ENCODE results near the gene SLC2A11.

The SLC2A11 gene

GRCh38 chr22:23822101-23822671 is 35.5 kb upstream of the SLC2A11 start:
- peaks cover 0 to 3% of the 10 kb centered on the region in 2 donors for H3K4me1 ChIP-seq (ENCODE audit: control insufficient read depth in 2 of 2, insufficient read depth in 1 of 2, low read depth in 1 of 2, low read length in 2 of 2)
- H3K18ac ChIP-seq (ENCODE audit: low read length), result no peak overlapping the region
- WGBS, 2 donors (ENCODE audit: extremely low coverage in 2 of 2, insufficient read length in 2 of 2, insufficient replicate concordance in 1 of 2), result no CpG with 5 or more reads among the region's 6 CpGs
- H3K79me1 ChIP-seq (ENCODE audit: low read depth, low read length), result peaks cover 5% of the 10 kb centered on the region
- no peak overlapping the region for H3K4me2 ChIP-seq (ENCODE audit: insufficient read depth, low read length, poor library complexity, severe bottlenecking)
- H2AFZ ChIP-seq (ENCODE audit: low read length), result no peak overlapping the region
- H3K9ac ChIP-seq (ENCODE audit: low read depth, low read length, poor library complexity), result peak overlapping the region; percentile 66
- peaks cover 60 to 98% of the 10 kb centered on the region in 2 donors for H3K36me3 ChIP-seq (replicated peaks in 1 of 2; ENCODE audit: control insufficient read depth in 2 of 2, insufficient read depth in 2 of 2, low read length in 2 of 2)
- no peak overlapping the region for H3K4me3 ChIP-seq (ENCODE audit: low read length in 2 of 2)
- no peaks in the 10 kb centered on the region for H3K9me3 ChIP-seq (replicated peaks in 1 of 2; ENCODE audit: control insufficient read depth in 2 of 2, insufficient read depth in 1 of 2, low read depth in 1 of 2, low read length in 2 of 2)
- no peak overlapping the region for H2BK12ac ChIP-seq (ENCODE audit: low read length)
- H4K8ac ChIP-seq (ENCODE audit: low read depth, low read length), result no peak overlapping the region
- H2BK120ac ChIP-seq (ENCODE audit: low read depth, low read length), result no peak overlapping the region
- H2BK5ac ChIP-seq (ENCODE audit: low read length), result peak overlapping the region; percentile 16
- H2BK15ac ChIP-seq (ENCODE audit: low read length), result no peak overlapping the region
- no peak overlapping the region for H2AK5ac ChIP-seq (ENCODE audit: low read depth, low read length)
- H3K4ac ChIP-seq (ENCODE audit: low read length), result no peak overlapping the region
- H3K27ac ChIP-seq (replicated peaks; ENCODE audit: low read length), result no peak overlapping the region
- H3K23ac ChIP-seq (ENCODE audit: low read depth, low read length, poor library complexity), result no peak overlapping the region
- no peaks in the 10 kb centered on the region for H3K27me3 ChIP-seq (ENCODE audit: control insufficient read depth in 3 of 3, insufficient read depth in 3 of 3, low read depth in 1 of 3, low read length in 3 of 3)
- H3K14ac ChIP-seq (ENCODE audit: low read length), result no peak overlapping the region
- DNase-seq (ENCODE audit: low spot score), result no peak
- no peak overlapping the region for H4K91ac ChIP-seq (ENCODE audit: low read depth, low read length, poor library complexity)

- peaks cover 0 to 2% of the 10 kb centered on the region in 2 donors for H3K9me3 ChIP-seq (replicated peaks in 1 of 2; ENCODE audit: control insufficient read depth in 2 of 2, insufficient read depth in 1 of 2, low read depth in 1 of 2, low read length in 2 of 2)
These were observed 34.3 kb upstream of the SLC2A11 start for GRCh38 chr22:23823331-23823791.

GRCh38 chr22:23824476-23825245 is 33.0 kb upstream of the SLC2A11 start:
- H2AK5ac ChIP-seq (ENCODE audit: low read depth, low read length), result peak overlapping the region; percentile 59
- no peak for DNase-seq (ENCODE audit: low spot score)
- H3K4me1 ChIP-seq (ENCODE audit: control insufficient read depth in 2 of 2, insufficient read depth in 1 of 2, low read depth in 1 of 2, low read length in 2 of 2), result peaks cover 0 to 3% of the 10 kb centered on the region in 2 donors
- H4K8ac ChIP-seq (ENCODE audit: low read depth, low read length), result peak overlapping the region; percentile 93
- no CpG with 5 or more reads among the region's 13 CpGs for WGBS, 2 donors (ENCODE audit: extremely low coverage in 2 of 2, insufficient read length in 2 of 2, insufficient replicate concordance in 1 of 2)
- peak overlapping the region; percentile 39 for H3K9ac ChIP-seq (ENCODE audit: low read depth, low read length, poor library complexity)
- peaks cover 0 to 2% of the 10 kb centered on the region in 2 donors for H3K9me3 ChIP-seq (replicated peaks in 1 of 2; ENCODE audit: control insufficient read depth in 2 of 2, insufficient read depth in 1 of 2, low read depth in 1 of 2, low read length in 2 of 2)
- no peak overlapping the region for H4K91ac ChIP-seq (ENCODE audit: low read depth, low read length, poor library complexity)
- no peak overlapping the region for H3K4ac ChIP-seq (ENCODE audit: low read length)
- H3K27me3 ChIP-seq (ENCODE audit: control insufficient read depth in 3 of 3, insufficient read depth in 3 of 3, low read depth in 1 of 3, low read length in 3 of 3), result no peaks in the 10 kb centered on the region
- no peak overlapping the region for H3K4me2 ChIP-seq (ENCODE audit: insufficient read depth, low read length, poor library complexity, severe bottlenecking)
- peaks cover 69 to 96% of the 10 kb centered on the region in 2 donors for H3K36me3 ChIP-seq (replicated peaks in 1 of 2; ENCODE audit: control insufficient read depth in 2 of 2, insufficient read depth in 2 of 2, low read length in 2 of 2)
- no peak overlapping the region for H2AFZ ChIP-seq (ENCODE audit: low read length)
- no peak overlapping the region for H2BK12ac ChIP-seq (ENCODE audit: low read length)
- H3K14ac ChIP-seq (ENCODE audit: low read length), result peak overlapping the region; percentile 32
- no peak overlapping the region for H3K23ac ChIP-seq (ENCODE audit: low read depth, low read length, poor library complexity)
- H3K27ac ChIP-seq (replicated peaks; ENCODE audit: low read length), result no peak overlapping the region
- peak overlapping the region; percentile 73 for H3K18ac ChIP-seq (ENCODE audit: low read length)
- H3K79me1 ChIP-seq (ENCODE audit: low read depth, low read length), result peaks cover 5% of the 10 kb centered on the region
- peak overlapping the region; percentile 84 for H2BK5ac ChIP-seq (ENCODE audit: low read length)
- H2BK15ac ChIP-seq (ENCODE audit: low read length), result no peak overlapping the region
- H3K4me3 ChIP-seq (ENCODE audit: low read length in 2 of 2), result no peak overlapping the region
- H2BK120ac ChIP-seq (ENCODE audit: low read depth, low read length), result no peak overlapping the region

More at GRCh38 chr22:23823331-23823791, 34.3 kb upstream of the SLC2A11 start:
- no peak overlapping the region for H2AFZ ChIP-seq (ENCODE audit: low read length)
- no peak overlapping the region for H3K4ac ChIP-seq (ENCODE audit: low read length)
- no peak overlapping the region for H3K14ac ChIP-seq (ENCODE audit: low read length)
- H3K9ac ChIP-seq (ENCODE audit: low read depth, low read length, poor library complexity), result no peak overlapping the region
- H4K8ac ChIP-seq (ENCODE audit: low read depth, low read length), result no peak overlapping the region
- no peak overlapping the region for H3K27ac ChIP-seq (replicated peaks; ENCODE audit: low read length)
- no peak overlapping the region for H3K18ac ChIP-seq (ENCODE audit: low read length)
- no peak overlapping the region for H4K91ac ChIP-seq (ENCODE audit: low read depth, low read length, poor library complexity)
- no peak overlapping the region for H2BK5ac ChIP-seq (ENCODE audit: low read length)
- H3K27me3 ChIP-seq (ENCODE audit: control insufficient read depth in 3 of 3, insufficient read depth in 3 of 3, low read depth in 1 of 3, low read length in 3 of 3), result no peaks in the 10 kb centered on the region
- no peak for DNase-seq (ENCODE audit: low spot score)
- no peak overlapping the region for H2AK5ac ChIP-seq (ENCODE audit: low read depth, low read length)
- H3K23ac ChIP-seq (ENCODE audit: low read depth, low read length, poor library complexity), result no peak overlapping the region
- H3K36me3 ChIP-seq (replicated peaks in 1 of 2; ENCODE audit: control insufficient read depth in 2 of 2, insufficient read depth in 2 of 2, low read length in 2 of 2), result peaks cover 61 to 96% of the 10 kb centered on the region in 2 donors
- H3K4me2 ChIP-seq (ENCODE audit: insufficient read depth, low read length, poor library complexity, severe bottlenecking), result no peak overlapping the region
- H3K4me3 ChIP-seq (ENCODE audit: low read length in 2 of 2), result no peak overlapping the region
- no CpG with 5 or more reads among the region's 14 CpGs for WGBS, 2 donors (ENCODE audit: extremely low coverage in 2 of 2, insufficient read length in 2 of 2, insufficient replicate concordance in 1 of 2)
- no peak overlapping the region for H2BK120ac ChIP-seq (ENCODE audit: low read depth, low read length)
- H2BK15ac ChIP-seq (ENCODE audit: low read length), result no peak overlapping the region
- peaks cover 5% of the 10 kb centered on the region for H3K79me1 ChIP-seq (ENCODE audit: low read depth, low read length)
- peaks cover 0 to 3% of the 10 kb centered on the region in 2 donors for H3K4me1 ChIP-seq (ENCODE audit: control insufficient read depth in 2 of 2, insufficient read depth in 1 of 2, low read depth in 1 of 2, low read length in 2 of 2)
- H2BK12ac ChIP-seq (ENCODE audit: low read length), result no peak overlapping the region

GRCh38 chr22:23825246-23825905 is 32.3 kb upstream of the SLC2A11 start:
- Histone ChIP-seq H2AFZ (ENCODE audit: low read length) (no peak overlapping the region), H2AK5ac (ENCODE audit: low read depth, low read length) (no peak overlapping the region), H3K36me3 (replicated peaks in 1 of 2; ENCODE audit: control insufficient read depth in 2 of 2, insufficient read depth in 2 of 2, low read length in 2 of 2) (peaks cover 69 to 97% of the 10 kb centered on the region in 2 donors), H4K91ac (ENCODE audit: low read depth, low read length, poor library complexity) (no peak overlapping the region), H3K4me2 (ENCODE audit: insufficient read depth, low read length, poor library complexity, severe bottlenecking) (no peak overlapping the region), H3K23ac (ENCODE audit: low read depth, low read length, poor library complexity) (peak overlapping the region; percentile 68), H4K8ac (ENCODE audit: low read depth, low read length) (no peak overlapping the region), H2BK5ac (ENCODE audit: low read length) (peak overlapping the region; percentile 94), H3K4me1 (ENCODE audit: control insufficient read depth in 2 of 2, insufficient read depth in 1 of 2, low read depth in 1 of 2, low read length in 2 of 2) (peaks cover 0 to 3% of the 10 kb centered on the region in 2 donors), H3K27ac (replicated peaks; ENCODE audit: low read length) (peak overlapping the region; percentile 47), H3K9me3 (replicated peaks in 1 of 2; ENCODE audit: control insufficient read depth in 2 of 2, insufficient read depth in 1 of 2, low read depth in 1 of 2, low read length in 2 of 2) (peaks cover 0 to 2% of the 10 kb centered on the region in 2 donors), H3K27me3 (ENCODE audit: control insufficient read depth in 3 of 3, insufficient read depth in 3 of 3, low read depth in 1 of 3, low read length in 3 of 3) (no peaks in the 10 kb centered on the region), H3K4me3 (ENCODE audit: low read length in 2 of 2) (no peak overlapping the region), H2BK120ac (ENCODE audit: low read depth, low read length) (no peak overlapping the region), H2BK12ac (ENCODE audit: low read length) (no peak overlapping the region), H2BK15ac (ENCODE audit: low read length) (no peak overlapping the region), H3K9ac (ENCODE audit: low read depth, low read length, poor library complexity) (no peak overlapping the region), H3K14ac (ENCODE audit: low read length) (no peak overlapping the region), H3K79me1 (ENCODE audit: low read depth, low read length) (peaks cover 5% of the 10 kb centered on the region), H3K18ac (ENCODE audit: low read length) (peak overlapping the region; percentile 67), H3K4ac (ENCODE audit: low read length) (no peak overlapping the region)
- no CpG with 5 or more reads among the region's 12 CpGs for WGBS, 2 donors (ENCODE audit: extremely low coverage in 2 of 2, insufficient read length in 2 of 2, insufficient replicate concordance in 1 of 2)
- DNase-seq (ENCODE audit: low spot score), result no peak

Measured in neuronal stem cell (in vitro differentiated cells).